Panc1 (cell line): Measurements from ENCODE around the gene OTUD3. TPM values are rescaled to one million over a fixed set of nuclear protein-coding genes. Genes with fewer than 3 reads are reported as not detected.
"Not testable (repeated sequence)": the region's sequence is repeated elsewhere in the genome, so short reads cannot be mapped to it uniquely, and the experiment has no call there.

Experiments used
- ATAC-seq: fragments of 200-7000 bp; cut with Tn5 transposase; 2 replicates; pipeline ENCODE4 v1.9.1; 2020; ENCODE audit warnings: mild to moderate bottlenecking, moderate library complexity
- BruUV-seq: library from RNA; stranded (reverse); fragments of 400-500 nt; replicated peaks from 2 replicates; lab custom pipeline; 2021; lab: Mats Ljungman, UMichigan
- CTCF ChIA-PET: fragments of 300-600 bp; sonication (Branson Sonifier 250); formaldehyde crosslinking; loops from one replicate; lab custom pipeline; 2022; ENCODE audit warnings: antibody characterized with exemption; lab: Charles Lee
- POLR2A ChIA-PET: fragments of 300-600 bp; sonication (Branson Sonifier 250); formaldehyde crosslinking; loops from one replicate; lab custom pipeline; 2022; ENCODE audit warnings: antibody characterized with exemption; lab: Charles Lee
- DNase-seq: peaks from one replicate; pipeline ENCODE4 v3.0.0-alpha.2; 2010; ENCODE audit warnings: low read depth, low spot score
- H3K27ac ChIP-seq: 2 replicates; pipeline ENCODE4 v1.5.1; 2011; ENCODE audit warnings: mild to moderate bottlenecking, low read length, inconsistent platforms
- H3K27me3 ChIP-seq: fragments of 200-500 bp; sonication (Bioruptor generic); 2 replicates; pipeline ENCODE4 v1.6.0; 2014; ENCODE audit warnings: low read length, inconsistent platforms; ENCODE audit not compliant: control insufficient read depth, insufficient read depth
- H3K36me3 ChIP-seq: fragments of 200-500 bp; sonication (Bioruptor generic); 2 replicates; pipeline ENCODE4 v1.5.1; 2014; ENCODE audit warnings: inconsistent platforms, mild to moderate bottlenecking, low read length, moderate library complexity; ENCODE audit not compliant: control insufficient read depth, insufficient read depth
- H3K4me1 ChIP-seq: 2 replicates; pipeline ENCODE4 v1.5.1; 2011; ENCODE audit warnings: inconsistent platforms, mild to moderate bottlenecking, low read length, moderate library complexity; ENCODE audit not compliant: control insufficient read depth, insufficient read depth
- H3K4me3 ChIP-seq, 2 experiments: 2 replicates each; pipeline ENCODE4 v1.5.1; 2011 to 2012; ENCODE audit warnings: low read depth in 2 of 2, low read length in 2 of 2, mild to moderate bottlenecking in 2 of 2, inconsistent platforms in 1 of 2, moderate library complexity in 1 of 2
- H3K9me3 ChIP-seq: fragments of 200-500 bp; sonication (Bioruptor generic); 2 replicates; pipeline ENCODE4 v1.5.1; 2014; ENCODE audit warnings: low read depth, mild to moderate bottlenecking, inconsistent platforms, low read length, moderate library complexity; ENCODE audit not compliant: control insufficient read depth, insufficient read depth
- CTCF ChIP-seq: fragments of 450-650 bp; IDR thresholded peaks from 2 replicates; pipeline ENCODE4 v1.5.1; 2017; ENCODE audit warnings: mild to moderate bottlenecking
- POLR2AphosphoS5 ChIP-seq: IDR thresholded peaks from 2 replicates; pipeline ENCODE4 v1.6.1; 2012; ENCODE audit warnings: mild to moderate bottlenecking, low read depth, low read length, moderate library complexity
- REST ChIP-seq, 2 experiments: IDR thresholded peaks; 2 replicates each; pipeline ENCODE4 v1.6.1; 2011 to 2012; ENCODE audit warnings: low read depth in 2 of 2, control low read depth in 1 of 2, low read length in 1 of 2, mild to moderate bottlenecking in 1 of 2, moderate library complexity in 1 of 2; ENCODE audit not compliant: insufficient read depth in 1 of 2
- SIN3A ChIP-seq: IDR thresholded peaks from 2 replicates; pipeline ENCODE4 v1.6.1; 2012; ENCODE audit warnings: low read depth, mild to moderate bottlenecking, low read length, moderate library complexity, borderline replicate concordance; ENCODE audit not compliant: insufficient read depth
- TCF7L2 ChIP-seq: IDR thresholded peaks from 2 replicates; pipeline ENCODE4 v1.6.1; 2011; ENCODE audit warnings: mild to moderate bottlenecking, low read depth, low read length, inconsistent platforms
- in situ Hi-C: cut with HindIII; loops from 2 replicates; pipeline ENCODE4 v1.10.0; 2016; ENCODE audit warnings: low sequenced_read_pairs, low pct_unique_long_range_greater_than_20kb
- intact Hi-C: fragments of 100-400 bp; cut with micrococcal nuclease; formaldehyde crosslinking; loops from one replicate; pipeline ENCODE4 v1.10.0; 2022; ENCODE audit not compliant: unreplicated experiment
- total RNA-seq: library from RNA; stranded (reverse); gene quantifications from one replicate; pipeline ENCODE4 v1.2.1, GENCODE V29; 2021; ENCODE audit not compliant: unreplicated experiment

Gene OTUD3
- total RNA-seq, 1 experiment from 2014 or later, result 14.1 TPM

DNA sequence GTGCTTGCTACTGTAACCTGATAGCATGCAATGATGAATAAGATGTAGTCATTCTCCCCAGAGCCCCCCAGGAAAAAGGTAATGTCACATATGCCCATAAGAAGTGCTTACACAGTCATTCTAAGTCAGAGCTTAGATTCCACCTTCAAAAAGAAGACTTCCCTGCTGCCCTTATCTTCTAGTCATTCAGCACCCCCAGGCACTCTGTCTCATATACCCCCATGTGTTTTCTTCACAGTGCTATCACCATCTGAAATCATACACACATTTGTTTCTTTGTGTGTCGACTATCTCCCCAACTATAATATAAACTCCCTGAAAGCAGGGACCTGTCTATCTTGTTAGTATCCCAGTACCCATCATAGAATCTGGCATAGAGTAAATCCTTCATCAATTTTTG lies 16.2 kb upstream of the OTUD3 start:
- Histone ChIP-seq H3K27me3 (peaks cover 4% of the 10 kb centered on the region; the same call in 1 of the 2 replicates), H3K4me1 (no peaks in the 10 kb centered on the region), H3K36me3 (no peaks in the 10 kb centered on the region), H3K4me3 (no peak overlapping the region), H3K27ac (no peak overlapping the region), H3K9me3 (peaks cover 3% of the 10 kb centered on the region; the same call in 1 of the 2 replicates)
- intact Hi-C loops, result no loop called here
- BruUV-seq, result no TSS peak
- ChIA-PET POLR2A (no interaction called here), CTCF (no interaction called here)
- ATAC-seq (no peak), DNase-seq (no peak)
- TF ChIP-seq REST (IDR thresholded peaks at IDR 0.05; ENCODE audit: insufficient read depth in 1 of 2, low read depth in 2 of 2, low read length in 1 of 2) (no peak), TCF7L2 (no peak), SIN3A (no peak), POLR2AphosphoS5 (no peak), CTCF (no peak)
- in situ Hi-C loops, result no loop called here

DNA sequence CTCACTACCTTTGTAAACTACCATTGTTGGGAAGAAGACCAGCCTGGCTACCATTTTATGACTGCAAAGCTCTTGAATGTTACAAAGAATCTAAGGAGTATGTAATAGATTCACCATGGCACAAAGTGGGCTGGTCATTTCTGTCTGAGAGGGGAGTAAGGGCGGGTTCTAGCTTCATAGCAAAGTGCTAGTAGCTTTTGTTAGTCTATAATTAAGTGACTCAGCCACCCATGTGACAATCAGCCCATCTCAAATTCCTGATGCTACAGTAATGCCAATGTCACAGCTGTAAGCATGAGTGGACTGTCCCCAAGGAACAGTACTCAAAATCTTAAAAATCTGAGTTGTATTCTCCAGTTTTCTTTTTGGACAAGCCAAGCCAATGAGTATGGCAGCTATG lies 15.4 kb upstream of the OTUD3 start:
- ChIA-PET POLR2A (no interaction called here), CTCF (no interaction called here)
- no TSS peak for BruUV-seq
- Histone ChIP-seq H3K4me3 (no peak overlapping the region), H3K27ac (no peak overlapping the region), H3K9me3 (peaks cover 3% of the 10 kb centered on the region; the same call in 1 of the 2 replicates), H3K36me3 (no peaks in the 10 kb centered on the region), H3K4me1 (no peaks in the 10 kb centered on the region), H3K27me3 (peaks cover 4% of the 10 kb centered on the region; the same call in 1 of the 2 replicates)
- no peak for TF ChIP-seq SIN3A
- no peak for TF ChIP-seq POLR2AphosphoS5
- no peak for TF ChIP-seq REST (IDR thresholded peaks at IDR 0.05; ENCODE audit: insufficient read depth in 1 of 2, low read depth in 2 of 2, low read length in 1 of 2)
- no peak for TF ChIP-seq CTCF
- intact Hi-C loops, result no loop called here
- ATAC-seq (no peak), DNase-seq (no peak)
- in situ Hi-C loops, result no loop called here

DNA sequence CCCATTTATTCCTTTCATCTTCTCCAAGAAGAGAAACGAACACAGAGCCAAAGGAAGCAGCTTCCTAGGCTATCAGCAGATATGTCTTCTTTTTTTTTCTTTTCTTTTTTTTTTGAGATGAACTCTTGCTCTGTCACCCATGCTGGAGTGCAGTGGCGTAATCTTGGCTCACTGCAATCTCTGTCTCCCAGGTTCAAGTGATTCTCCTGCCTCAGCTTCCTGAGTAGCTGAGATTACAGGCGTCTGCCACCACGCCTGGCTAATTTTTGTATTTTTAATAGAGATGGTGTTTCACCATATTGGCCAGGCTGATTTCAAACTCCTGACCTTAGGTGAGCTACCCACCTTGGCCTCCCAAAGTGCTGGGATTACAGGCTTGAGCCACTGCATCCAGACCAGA lies 13.6 kb upstream of the OTUD3 start:
- BruUV-seq, H3K9me3 ChIP-seq, POLR2A ChIA-PET, H3K4me3 ChIP-seq, ATAC-seq, in situ Hi-C loops, intact Hi-C loops, H3K36me3 ChIP-seq, H3K27ac ChIP-seq, CTCF ChIA-PET, DNase-seq, H3K27me3 ChIP-seq, H3K4me1 ChIP-seq: not testable (repeated sequence)

GRCh38 chr1:19869453-19869852 lies 12.7 kb upstream of the OTUD3 start:
- in situ Hi-C loops, H3K27me3 ChIP-seq, H3K9me3 ChIP-seq, POLR2A ChIA-PET, intact Hi-C loops, H3K4me3 ChIP-seq, H3K27ac ChIP-seq, DNase-seq, H3K4me1 ChIP-seq, BruUV-seq, ATAC-seq, CTCF ChIA-PET, H3K36me3 ChIP-seq: not testable (repeated sequence)
